ENCODE results near the gene DEPDC1.
"Not testable (repeated sequence)": the region's sequence is repeated elsewhere in the genome, so short reads cannot be mapped to it uniquely, and the experiment has no call there.

Gene DEPDC1

GRCh38 chr1:68496680-68497357 lies at the start of gene DEPDC1:
DEPDC1 (minus strand) TSS chr1:68497082; CDS start chr1:68496999, 83 bp downstream.
- DNase-seq (ENCODE audit: low spot score), result peak; percentile 90
- FAIRE-seq, result peak; percentile 60

GRCh38 chr1:68544651-68545050 lies 47.8 kb upstream of the DEPDC1 start:
- DNase-seq (ENCODE audit: low spot score) (no peak), FAIRE-seq (no peak)

- FAIRE-seq, result no peak
- DNase-seq (ENCODE audit: low spot score), result no peak
These were observed 45.7 kb upstream of the DEPDC1 start for GRCh38 chr1:68542586-68542985.

- no peak for FAIRE-seq
- no peak for DNase-seq (ENCODE audit: low spot score)
These were observed 42.1 kb upstream of the DEPDC1 start for GRCh38 chr1:68538941-68539340.

- DNase-seq (ENCODE audit: low spot score) (no peak), FAIRE-seq (no peak)
These were observed 31.4 kb upstream of the DEPDC1 start for GRCh38 chr1:68528243-68528642.

GRCh38 chr1:68525781-68526180 lies 28.9 kb upstream of the DEPDC1 start:
- no peak for FAIRE-seq
- DNase-seq (ENCODE audit: low spot score), result no peak

GRCh38 chr1:68521286-68521685 lies 24.4 kb upstream of the DEPDC1 start:
- no peak for FAIRE-seq
- DNase-seq (ENCODE audit: low spot score), result no peak

- DNase-seq (ENCODE audit: low spot score), result no peak
- no peak for FAIRE-seq
These were observed 19.2 kb upstream of the DEPDC1 start for GRCh38 chr1:68516066-68516465.

GRCh38 chr1:68511254-68511653 lies 14.4 kb upstream of the DEPDC1 start:
- FAIRE-seq (peak; percentile 57), DNase-seq (ENCODE audit: low spot score) (no peak)

- no peak for FAIRE-seq
- peak; percentile 16 for DNase-seq (ENCODE audit: low spot score)
These were observed 9.5 kb upstream of the DEPDC1 start for GRCh38 chr1:68506386-68506785.

GRCh38 chr1:68503085-68503484 lies 6.2 kb upstream of the DEPDC1 start:
- DNase-seq (ENCODE audit: low spot score) (no peak), FAIRE-seq (no peak)

- no peak for FAIRE-seq
- DNase-seq (ENCODE audit: low spot score), result no peak
These were observed 446 bp upstream of the DEPDC1 start for GRCh38 chr1:68497358-68497698.

- DNase-seq (ENCODE audit: low spot score) (peak; percentile 10), FAIRE-seq (no peak)
These were observed 758 bp downstream of the DEPDC1 start for GRCh38 chr1:68495968-68496679.

- FAIRE-seq (no peak), DNase-seq (ENCODE audit: low spot score) (no peak)
These were observed 1.4 kb downstream of the DEPDC1 start for GRCh38 chr1:68495532-68495931.

- no peak for FAIRE-seq
These were observed 3.7 kb downstream of the DEPDC1 start for GRCh38 chr1:68493193-68493592.

GRCh38 chr1:68492255-68492654 lies 4.6 kb downstream of the DEPDC1 start:
- DNase-seq (ENCODE audit: low spot score); FAIRE-seq: not testable (repeated sequence)

More at GRCh38 chr1:68493193-68493592, 3.7 kb downstream of the DEPDC1 start:
- no peak for DNase-seq (ENCODE audit: low spot score)

GRCh38 chr1:68490046-68490651 lies 6.7 kb downstream of the DEPDC1 start:
- DNase-seq (ENCODE audit: low spot score), result no peak
- FAIRE-seq, result no peak

- FAIRE-seq, result peak; percentile 30
- no peak for DNase-seq (ENCODE audit: low spot score)
These were observed 11.4 kb downstream of the DEPDC1 start for GRCh38 chr1:68485431-68486022.

GRCh38 chr1:68484618-68485017 lies 12.3 kb downstream of the DEPDC1 start:
- DNase-seq (ENCODE audit: low spot score) (no peak), FAIRE-seq (no peak)

- FAIRE-seq, result no peak
- no peak for DNase-seq (ENCODE audit: low spot score)
These were observed 15.8 kb downstream of the DEPDC1 start for GRCh38 chr1:68481041-68481440.

- DNase-seq (ENCODE audit: low spot score) (no peak), FAIRE-seq (no peak)
These were observed 17.4 kb downstream of the DEPDC1 start for GRCh38 chr1:68479501-68479900.

- no peak for FAIRE-seq
- no peak for DNase-seq (ENCODE audit: low spot score)
These were observed 18.2 kb downstream of the DEPDC1 start for GRCh38 chr1:68478662-68479061.
